Tibial artery (tissue), 4 donors: ENCODE results near the gene EDN2.

Source experiments
- DNase-seq, 2 donors: peaks; one replicate each; pipeline ENCODE4 v3.0.0-alpha.2; 2019
- H3K27ac ChIP-seq, 2 donors: fragments of 200-600 bp; sonication (generic) in 1 of 2; 1 replicate in 1 of 2; 2 replicates in 1 of 2; pipeline ENCODE4 v1.5.1; 2018 to 2019; ENCODE audit warnings: mild to moderate bottlenecking in 1 of 2
- H3K27me3 ChIP-seq, 2 donors: fragments of 200-600 bp; sonication (generic) in 1 of 2; one replicate each; pipeline versions ENCODE4 v1.5.1 to v1.6.0; 2016 to 2019
- H3K36me3 ChIP-seq, 3 donors: fragments of 200-600 bp; sonication (generic) in 2 of 3; one replicate each; pipeline ENCODE4 v1.5.1; 2016 to 2019; ENCODE audit warnings: mild to moderate bottlenecking in 2 of 3
- H3K4me1 ChIP-seq, 4 donors: fragments of 200-600 bp; sonication (generic) in 2 of 4; 1 replicate in 3 of 4; 2 replicates in 1 of 4; pipeline ENCODE4 v1.5.1; 2016 to 2019
- H3K4me3 ChIP-seq, 2 donors: fragments of 200-600 bp; sonication (generic) in 1 of 2; 1 replicate in 1 of 2; 2 replicates in 1 of 2; pipeline ENCODE4 v1.5.1; 2018 to 2019; ENCODE audit warnings: mild to moderate bottlenecking in 2 of 2
- H3K9me3 ChIP-seq, 3 donors: fragments of 200-600 bp; sonication (generic) in 1 of 3; one replicate each; pipeline ENCODE4 v1.5.1; 2016 to 2019
- CTCF ChIP-seq, 2 experiments: fragments of 200-600 bp in 1 of 2; fragments of 450-650 bp in 1 of 2; IDR thresholded peaks; one replicate each; pipeline ENCODE4 v1.5.1; 2017 to 2019; ENCODE audit warnings: antibody characterized with exemption in 2 of 2, mild to moderate bottlenecking in 1 of 2, moderate library complexity in 1 of 2
- intact Hi-C: fragments of 100-400 bp; cut with DNase I; formaldehyde crosslinking; loops from one replicate; pipeline ENCODE4 v1.15.0; 2023; ENCODE audit warnings: low total_unique reads

The EDN2 gene

DNA sequence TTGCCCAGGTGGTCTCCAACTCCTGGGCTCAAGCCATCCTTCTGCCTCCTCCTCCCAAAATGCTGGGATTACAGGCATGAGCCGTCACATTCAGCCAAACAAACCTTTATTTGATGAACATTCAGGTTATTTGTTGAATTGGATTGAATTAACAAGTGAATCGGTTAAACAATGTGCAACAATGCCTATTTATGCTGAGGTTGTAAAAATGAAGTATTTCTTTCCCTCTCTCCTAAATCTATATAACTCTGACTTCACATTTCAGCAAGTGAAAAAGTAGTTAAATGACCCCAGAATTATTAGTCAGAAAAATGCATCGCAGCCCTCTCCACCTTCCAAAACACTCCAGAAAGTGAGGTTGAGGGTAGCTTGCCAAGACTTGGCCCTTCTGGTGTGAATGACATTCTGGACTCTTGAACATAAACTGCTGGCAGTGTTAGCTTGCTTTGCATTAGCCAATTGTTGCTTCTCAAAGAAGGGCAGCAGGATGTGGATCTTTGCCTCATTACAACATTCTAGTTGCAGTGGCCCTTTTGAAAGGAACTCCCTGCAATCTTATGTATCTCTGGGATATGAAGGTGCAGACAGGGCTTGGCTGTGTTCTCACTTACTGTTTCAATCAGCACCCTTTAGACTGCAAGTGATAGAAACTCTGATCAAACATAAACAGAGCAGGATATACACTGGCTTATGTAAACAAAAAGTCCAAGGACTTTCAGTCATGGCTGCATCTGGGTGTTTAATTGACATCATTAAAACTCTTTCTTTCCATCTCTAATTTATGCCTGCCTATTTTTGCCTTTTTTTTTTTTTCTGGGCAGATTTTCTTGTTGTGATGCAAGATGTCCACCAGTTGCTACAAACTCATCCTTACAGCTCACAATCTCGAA is 22.4 kb downstream of the EDN2 start:
- intact Hi-C loops, result no loop called here
- Histone ChIP-seq H3K27me3 (peaks cover 0 to 3% of the 10 kb centered on the region in 2 donors), H3K27ac (no peak overlapping the region)

DNA sequence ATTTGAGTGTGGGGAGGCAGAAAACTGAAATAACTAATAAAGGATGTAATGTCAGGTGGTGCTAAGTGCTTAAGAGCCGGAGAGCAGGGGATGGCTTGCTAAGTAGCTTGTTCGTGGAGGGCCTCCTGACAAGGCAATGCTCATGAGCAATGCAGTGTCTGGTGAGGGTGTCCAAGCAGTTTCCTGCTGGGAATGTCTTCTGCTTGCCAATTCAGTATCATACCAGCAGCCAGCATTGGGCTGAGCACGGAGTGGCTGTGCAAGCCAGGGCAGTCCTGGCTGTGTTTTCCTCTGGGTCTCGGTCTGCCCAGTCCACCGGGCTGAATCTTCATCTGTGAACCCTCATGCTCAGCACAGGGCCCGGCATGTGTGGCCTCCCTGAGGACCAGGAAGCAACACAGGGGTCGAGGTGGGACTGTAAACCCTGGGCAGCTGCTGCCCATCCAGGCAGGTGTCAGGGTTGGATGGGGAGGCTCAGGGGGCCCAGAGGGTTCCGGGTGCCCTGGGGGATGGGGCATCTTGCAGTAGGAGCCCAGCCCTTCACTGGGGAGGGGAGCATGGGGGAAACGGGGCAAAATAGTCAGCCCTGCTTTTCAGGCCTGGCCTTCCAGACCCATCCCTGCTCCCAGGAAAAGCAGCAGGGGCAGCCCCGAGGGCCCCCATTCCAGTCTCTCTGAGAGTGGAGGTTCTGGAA is 27.5 kb downstream of the EDN2 start:
- Histone ChIP-seq H3K4me3 (no peak overlapping the region), H3K4me1 (peaks cover 0 to 40% (median 17%) of the 10 kb centered on the region in 4 donors), H3K27ac (no peak overlapping the region), H3K27me3 (no peaks in the 10 kb centered on the region), H3K36me3 (no peaks in the 10 kb centered on the region), H3K9me3 (no peaks in the 10 kb centered on the region)
- intact Hi-C loops, result no loop called here
- no peak for DNase-seq
- no peak for TF ChIP-seq CTCF (IDR thresholded peaks at IDR 0.05)

More for the DNA sequence above, 22.4 kb downstream of the EDN2 start:
- H3K36me3 ChIP-seq, result no peaks in the 10 kb centered on the region
- peaks cover 0 to 12% (median 2%) of the 10 kb centered on the region in 4 donors for H3K4me1 ChIP-seq
- DNase-seq, result no peak
- no peak for TF ChIP-seq CTCF (IDR thresholded peaks at IDR 0.05)
- H3K9me3 ChIP-seq, result no peaks in the 10 kb centered on the region
- no peak overlapping the region for H3K4me3 ChIP-seq

DNA sequence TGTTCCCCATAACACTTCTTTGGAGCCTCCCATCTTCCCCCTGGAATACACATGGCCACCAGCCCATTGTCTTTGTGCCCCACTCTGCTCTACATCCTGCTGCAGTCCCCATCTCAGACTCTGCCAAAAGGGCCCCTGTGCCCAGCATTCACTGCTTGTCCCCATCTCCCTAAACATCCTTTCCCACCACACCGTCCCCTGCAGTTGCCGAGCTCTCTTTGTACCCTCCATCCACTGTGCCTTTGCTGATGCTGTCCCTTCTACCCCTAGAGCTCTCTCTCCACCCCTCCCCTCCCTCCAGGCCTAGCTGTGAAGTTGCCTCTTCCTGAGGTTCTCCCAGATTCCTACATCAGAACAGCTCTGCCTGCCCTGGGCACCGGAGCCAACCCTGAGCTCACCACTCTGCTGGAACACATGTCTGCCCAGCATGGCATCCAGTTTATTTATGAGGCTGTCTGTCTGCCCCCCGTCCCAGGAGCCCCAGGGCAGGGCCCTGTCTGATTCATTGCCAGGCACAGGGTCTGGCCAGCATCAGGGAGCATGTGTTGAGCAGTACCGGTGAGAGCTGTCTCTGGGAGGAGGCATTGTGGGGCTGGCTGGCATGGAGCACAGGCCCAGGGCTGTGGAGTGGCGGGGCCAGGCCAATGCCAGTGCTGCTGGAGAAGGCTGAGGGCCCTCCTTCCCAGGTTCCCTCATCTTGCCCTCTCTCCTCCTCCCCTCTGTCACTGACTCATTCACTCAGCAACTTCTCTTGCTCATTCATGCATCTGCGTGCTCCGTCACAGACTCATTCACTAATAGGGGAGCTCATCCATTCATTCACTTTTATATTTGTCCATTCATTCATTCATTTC is 28.8 kb downstream of the EDN2 start:
- Histone ChIP-seq H3K9me3 (no peaks in the 10 kb centered on the region), H3K4me3 (no peak overlapping the region), H3K36me3 (no peaks in the 10 kb centered on the region), H3K4me1 (peaks cover 0 to 38% (median 17%) of the 10 kb centered on the region in 4 donors), H3K27me3 (no peaks in the 10 kb centered on the region), H3K27ac (peak overlapping the region; percentile 11 to 14)
- peak in 1 of 2 donors; percentile 72 for DNase-seq
- intact Hi-C loops, result no loop called here
- TF ChIP-seq CTCF (IDR thresholded peaks at IDR 0.05), result no peak

DNA sequence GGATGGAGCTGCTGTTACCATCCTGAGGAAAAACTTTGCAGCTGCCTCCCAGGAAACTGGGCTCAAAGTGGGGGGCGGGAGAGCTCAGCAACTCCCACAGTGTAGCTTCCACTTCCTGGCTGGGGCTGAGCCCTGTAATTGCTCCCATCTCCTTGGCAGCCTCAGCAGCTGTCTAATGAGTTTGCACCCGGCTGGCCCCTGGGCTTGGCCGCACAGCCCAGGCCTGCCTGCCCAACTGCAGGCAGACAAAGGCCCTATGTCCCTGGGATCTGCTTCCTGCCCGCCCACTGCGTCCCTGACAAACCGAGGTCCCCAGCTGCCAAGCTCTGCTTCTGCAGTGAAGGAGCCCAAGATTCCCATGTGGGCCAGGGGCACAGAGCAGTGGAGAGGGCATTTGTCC is 30.1 kb downstream of the EDN2 start:
- no peak for DNase-seq

More for the DNA sequence above, 30.1 kb downstream of the EDN2 start:
- no peaks in the 10 kb centered on the region for H3K27me3 ChIP-seq
- no peak overlapping the region for H3K4me3 ChIP-seq
- no peak overlapping the region for H3K27ac ChIP-seq
- TF ChIP-seq CTCF (IDR thresholded peaks at IDR 0.05), result no peak
- intact Hi-C loops, result no loop called here
- H3K9me3 ChIP-seq, result no peaks in the 10 kb centered on the region
- H3K36me3 ChIP-seq, result no peaks in the 10 kb centered on the region
- peaks cover 0 to 51% (median 25%) of the 10 kb centered on the region in 4 donors for H3K4me1 ChIP-seq
